H1 (cell line): ENCODE results near the gene MYMX.

ENCODE experiments used
- ASH2L ChIP-seq: fragments of 200-600, 300-600 bp; sonication (generic); IDR thresholded peaks from one replicate; pipeline ENCODE4 v1.7.1; 2017; ENCODE audit warnings: low read length
- TBP ChIP-seq: IDR thresholded peaks from 2 replicates; pipeline ENCODE4 v1.6.1; 2011; ENCODE audit warnings: low read depth, low read length, improper control_type of control experiment
- TF ChIP-seq, protein P1 (sequence below), 3 experiments: IDR thresholded peaks; 1 replicate in 2 of 3; 2 replicates in 1 of 3; pipeline versions ENCODE4 v1.5.1 to v1.6.1; 2011; ENCODE audit warnings: low read length in 3 of 3, mild to moderate bottlenecking in 3 of 3, inconsistent platforms in 2 of 3, low read depth in 1 of 3, moderate library complexity in 1 of 3; ENCODE audit not compliant: insufficient read depth in 1 of 3; ENCODE audit errors: control extremely low read depth in 1 of 3

DNA sequence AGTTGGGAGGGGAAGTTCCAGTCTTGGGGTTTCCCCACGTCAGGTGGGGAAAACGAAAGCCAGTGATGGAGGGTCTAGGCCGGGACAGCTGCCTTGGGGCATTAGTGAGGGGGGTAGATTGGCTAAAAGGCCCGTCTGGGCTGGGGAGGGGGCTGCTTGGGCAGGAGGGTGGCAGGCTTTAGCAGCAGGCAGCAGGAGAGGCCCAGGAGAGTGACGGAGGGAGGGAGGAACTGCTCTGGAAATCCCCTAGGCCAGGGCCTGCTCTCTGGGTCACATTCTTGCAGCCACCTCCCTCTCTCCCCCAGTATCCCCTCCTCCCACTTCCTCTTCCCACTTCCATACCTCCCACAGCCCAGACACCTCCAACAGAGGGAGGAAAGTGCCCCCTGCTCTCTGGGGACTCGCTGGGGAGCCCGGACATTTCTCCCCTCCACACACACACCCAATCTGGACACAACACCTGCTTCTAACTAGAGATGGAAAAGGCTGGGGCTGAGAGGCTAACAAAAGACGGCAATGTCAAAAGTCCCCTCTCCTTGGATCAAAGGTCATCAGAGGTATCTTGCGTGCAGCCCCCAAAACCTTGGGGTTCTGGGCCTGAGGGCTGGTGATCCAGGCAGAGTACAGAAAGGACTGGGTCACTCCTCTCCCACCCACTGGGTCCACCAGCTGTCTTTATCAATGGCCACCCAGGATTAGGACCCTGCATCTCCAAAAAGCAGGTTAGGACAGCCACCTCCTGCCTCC, 46.8 kb downstream of the MYMX start:
- no peak for TF ChIP-seq ASH2L
- TF ChIP-seq, protein P1, sequence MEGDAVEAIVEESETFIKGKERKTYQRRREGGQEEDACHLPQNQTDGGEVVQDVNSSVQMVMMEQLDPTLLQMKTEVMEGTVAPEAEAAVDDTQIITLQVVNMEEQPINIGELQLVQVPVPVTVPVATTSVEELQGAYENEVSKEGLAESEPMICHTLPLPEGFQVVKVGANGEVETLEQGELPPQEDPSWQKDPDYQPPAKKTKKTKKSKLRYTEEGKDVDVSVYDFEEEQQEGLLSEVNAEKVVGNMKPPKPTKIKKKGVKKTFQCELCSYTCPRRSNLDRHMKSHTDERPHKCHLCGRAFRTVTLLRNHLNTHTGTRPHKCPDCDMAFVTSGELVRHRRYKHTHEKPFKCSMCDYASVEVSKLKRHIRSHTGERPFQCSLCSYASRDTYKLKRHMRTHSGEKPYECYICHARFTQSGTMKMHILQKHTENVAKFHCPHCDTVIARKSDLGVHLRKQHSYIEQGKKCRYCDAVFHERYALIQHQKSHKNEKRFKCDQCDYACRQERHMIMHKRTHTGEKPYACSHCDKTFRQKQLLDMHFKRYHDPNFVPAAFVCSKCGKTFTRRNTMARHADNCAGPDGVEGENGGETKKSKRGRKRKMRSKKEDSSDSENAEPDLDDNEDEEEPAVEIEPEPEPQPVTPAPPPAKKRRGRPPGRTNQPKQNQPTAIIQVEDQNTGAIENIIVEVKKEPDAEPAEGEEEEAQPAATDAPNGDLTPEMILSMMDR (IDR thresholded peaks at IDR 0.05; ENCODE audit: control extremely low read depth in 1 of 3, insufficient read depth in 1 of 3, low read depth in 1 of 3, low read length in 3 of 3): no peak
- no peak for TF ChIP-seq TBP
